ENCODE measurements around the gene PNKP.

Gene PNKP

DNA sequence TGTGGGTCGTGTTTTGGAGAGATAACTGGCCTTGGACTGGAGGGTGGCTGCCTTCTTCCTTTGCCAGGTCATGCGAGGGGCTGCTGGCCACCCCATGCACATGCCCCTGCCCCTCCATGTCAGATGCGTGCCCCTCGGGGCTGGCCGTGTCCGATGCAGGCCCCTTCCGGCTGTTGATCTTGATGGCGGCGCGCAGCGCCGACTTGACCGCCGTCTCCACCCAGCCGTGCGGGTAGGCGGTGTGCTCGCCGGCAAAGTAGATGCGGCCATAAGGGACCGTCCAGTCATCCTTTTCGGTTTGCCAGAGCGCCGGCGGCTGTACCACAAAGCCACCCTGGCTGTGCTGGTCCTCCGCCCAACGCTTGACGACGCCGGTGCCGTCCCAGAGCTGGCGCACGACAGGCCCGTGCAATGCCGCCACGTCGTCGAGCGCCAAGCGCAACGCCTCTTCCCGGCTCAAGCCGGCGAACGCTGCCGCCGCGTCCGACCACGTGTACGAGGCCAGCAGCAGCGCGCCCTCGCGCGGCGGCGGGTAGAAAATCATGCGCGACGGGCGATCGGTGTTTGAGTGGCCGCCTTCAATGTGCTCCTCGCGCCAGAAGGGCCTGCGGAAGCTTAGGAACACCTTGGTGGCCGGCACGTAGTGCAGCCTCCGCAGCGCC is 22.4 kb upstream of the PNKP start:
- no peak for DNase-seq

DNA sequence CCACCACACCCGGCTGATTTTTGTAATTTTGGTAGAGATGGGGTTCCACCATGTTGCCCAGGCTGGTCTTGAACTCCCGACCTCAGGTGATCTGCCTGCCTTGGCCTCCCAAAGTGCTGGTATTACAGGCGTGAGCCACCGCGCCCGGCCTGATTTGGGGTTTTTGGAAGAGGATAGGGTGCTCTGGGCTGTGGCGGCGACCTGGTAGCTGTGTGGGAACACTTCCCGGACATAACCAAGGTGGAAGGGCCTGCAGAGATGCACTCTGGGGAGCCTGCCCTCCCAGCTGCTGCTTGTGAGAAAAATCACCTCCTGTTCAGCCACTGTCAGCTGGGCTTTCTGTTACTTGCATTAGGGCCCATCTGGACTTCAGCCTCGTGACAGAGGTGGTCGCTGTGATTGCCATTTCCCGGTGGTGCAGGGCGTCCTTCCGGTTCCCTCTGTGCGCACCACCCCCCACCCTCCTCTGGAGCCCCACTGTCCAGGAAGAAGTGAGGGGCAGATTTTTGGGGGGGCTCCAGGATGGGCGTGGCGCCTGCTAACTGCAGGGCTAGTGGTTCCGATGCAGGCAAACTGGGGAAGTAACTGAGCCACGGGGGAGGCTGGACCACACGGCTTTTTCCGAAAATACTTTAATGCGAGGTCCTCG is 21.8 kb upstream of the PNKP start:
- no peak for DNase-seq

DNA sequence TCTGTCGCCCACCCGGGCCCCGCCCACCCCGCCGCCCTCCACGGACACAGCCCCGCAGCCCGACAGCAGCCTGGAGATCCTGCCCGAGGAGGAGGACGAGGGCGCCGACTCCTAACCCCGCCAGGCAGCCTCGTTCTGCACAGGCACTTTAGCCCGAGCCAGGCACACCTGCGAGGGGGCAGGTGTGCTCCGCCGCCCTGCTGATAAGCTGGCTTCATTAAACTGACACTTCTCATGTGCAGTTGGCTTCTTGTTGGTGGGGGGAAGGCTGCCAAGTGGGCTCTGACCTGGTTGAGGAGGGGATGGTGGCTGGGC is 21.1 kb upstream of the PNKP start:
- no peak for DNase-seq

DNA sequence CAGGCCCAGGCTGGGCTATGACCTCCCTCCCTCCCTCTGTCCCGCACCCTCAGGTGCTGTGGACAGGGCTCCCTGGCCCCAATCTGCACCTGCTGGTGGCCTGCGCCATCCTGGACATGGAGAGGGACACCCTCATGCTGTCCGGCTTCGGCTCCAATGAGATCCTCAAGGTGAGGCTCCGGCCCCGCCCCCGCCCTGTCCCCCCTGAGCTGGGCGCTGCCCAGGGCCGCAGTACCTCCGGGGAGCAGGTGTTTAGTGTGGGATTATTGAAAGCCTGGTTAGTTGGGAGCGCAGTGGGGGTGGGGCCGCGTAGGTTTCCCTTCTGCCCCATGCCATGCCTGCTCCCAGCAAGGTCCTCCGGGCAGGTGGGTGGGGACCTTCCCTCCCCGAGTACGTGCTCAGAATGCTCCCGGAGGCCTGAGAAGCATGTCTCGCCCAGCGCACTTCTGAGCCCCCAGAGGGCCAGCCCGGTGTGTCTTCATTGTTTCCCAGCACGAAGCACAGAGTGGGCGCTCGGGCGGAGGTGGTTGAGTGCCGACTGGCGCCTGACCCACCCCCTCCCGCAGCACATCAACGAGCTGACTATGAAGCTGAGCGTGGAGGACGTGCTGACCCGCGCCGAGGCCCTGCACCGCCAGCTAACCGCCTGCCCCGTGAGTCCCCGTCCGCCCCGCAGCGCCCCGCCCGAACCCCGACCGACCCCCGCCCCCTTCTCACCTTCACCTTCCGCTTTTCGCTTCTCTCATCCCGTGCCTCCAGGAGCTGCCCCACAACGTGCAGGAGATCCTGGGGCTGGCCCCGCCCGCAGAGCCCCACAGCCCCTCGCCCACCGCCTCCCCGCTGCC is 20.5 kb upstream of the PNKP start:
- no peak for DNase-seq

DNA sequence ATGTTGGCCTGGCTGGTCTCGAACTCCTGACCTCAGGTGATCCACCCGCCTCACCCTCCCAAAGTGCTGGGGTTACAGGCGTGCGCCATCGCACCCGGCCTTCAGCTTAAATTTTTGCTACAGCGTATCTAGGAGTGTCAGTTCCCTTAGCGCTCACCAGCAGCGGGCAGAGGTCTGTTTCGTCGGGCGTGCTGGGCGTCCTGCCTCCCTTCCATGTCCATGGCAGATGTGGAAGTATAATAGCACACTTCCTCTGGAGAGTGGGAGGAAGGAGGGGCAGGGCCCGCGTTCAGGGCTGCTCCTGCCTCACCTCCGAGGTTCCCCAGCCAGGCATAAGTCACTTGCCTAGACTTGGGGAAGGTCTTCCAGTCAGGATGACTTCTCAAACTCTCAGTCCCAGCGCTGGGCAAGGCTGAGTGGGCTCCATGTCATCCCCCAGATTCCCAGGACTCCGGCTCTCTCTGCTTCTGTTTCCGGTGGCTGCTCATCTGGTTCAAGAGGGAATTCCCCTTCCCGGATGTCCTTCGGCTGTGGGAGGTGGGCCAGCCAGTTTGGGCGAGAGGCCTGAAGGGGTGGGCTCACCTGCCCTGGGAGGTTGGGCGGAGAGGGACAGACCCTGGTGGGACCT is 19.8 kb upstream of the PNKP start:
- DNase-seq = no peak

DNA sequence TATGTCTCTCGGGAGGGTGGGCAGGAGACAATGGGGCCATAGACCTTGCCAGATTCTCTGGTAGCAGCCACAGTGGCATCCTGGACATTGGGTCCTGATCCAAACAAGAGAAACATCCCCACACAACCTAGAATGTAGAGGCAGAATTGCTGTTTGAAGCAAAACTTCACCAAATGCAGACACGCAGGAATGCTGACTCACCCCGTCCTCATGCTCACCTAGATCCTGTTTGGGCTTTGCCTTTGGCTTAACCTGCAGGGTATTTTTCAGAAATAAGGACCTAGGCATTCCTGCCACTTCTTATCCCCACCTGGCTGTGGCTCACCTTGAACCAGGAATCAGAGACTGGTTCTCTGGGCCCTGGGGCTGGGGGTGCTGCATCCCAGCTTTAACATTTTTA is 17.4 kb upstream of the PNKP start:
- no peak for DNase-seq

DNA sequence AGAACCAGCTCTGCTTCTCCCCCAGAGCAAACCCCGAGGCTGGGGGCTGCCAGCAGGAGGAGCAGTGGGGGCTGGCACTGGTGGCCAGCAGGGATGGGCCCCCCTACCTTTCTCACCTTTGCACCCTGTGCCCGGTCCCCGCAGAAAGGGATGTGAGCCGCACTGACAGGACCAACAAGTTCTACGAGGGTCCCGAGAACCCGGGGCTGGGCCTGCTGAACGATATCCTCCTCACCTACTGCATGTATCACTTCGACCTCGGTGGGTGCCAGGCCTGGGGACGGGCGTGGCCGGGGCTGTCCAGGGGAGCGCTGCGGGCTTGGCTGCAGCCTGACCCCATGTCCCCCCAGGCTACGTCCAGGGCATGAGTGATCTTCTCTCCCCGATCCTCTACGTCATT is 16.7 kb upstream of the PNKP start:
- no peak for DNase-seq

DNA sequence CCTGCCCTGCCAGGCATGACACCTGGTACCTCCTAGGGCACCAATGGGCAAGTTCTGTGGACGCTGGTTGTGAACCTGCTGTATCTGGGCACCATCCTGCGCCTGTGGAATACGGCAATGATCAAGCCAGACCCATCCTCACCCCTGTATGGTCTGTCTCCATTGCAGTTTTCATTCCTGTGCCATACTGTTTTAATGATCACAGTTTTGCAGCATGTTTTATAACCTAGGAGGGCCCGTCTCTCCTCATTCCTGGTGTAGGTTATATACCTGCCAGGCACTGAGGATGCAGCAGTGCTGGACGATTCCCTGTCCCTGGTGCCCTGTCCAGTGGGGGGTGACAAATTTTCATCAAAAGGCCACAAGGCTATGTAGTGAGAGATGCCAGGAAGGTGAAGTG is 15.7 kb upstream of the PNKP start:
- no peak for DNase-seq

DNA sequence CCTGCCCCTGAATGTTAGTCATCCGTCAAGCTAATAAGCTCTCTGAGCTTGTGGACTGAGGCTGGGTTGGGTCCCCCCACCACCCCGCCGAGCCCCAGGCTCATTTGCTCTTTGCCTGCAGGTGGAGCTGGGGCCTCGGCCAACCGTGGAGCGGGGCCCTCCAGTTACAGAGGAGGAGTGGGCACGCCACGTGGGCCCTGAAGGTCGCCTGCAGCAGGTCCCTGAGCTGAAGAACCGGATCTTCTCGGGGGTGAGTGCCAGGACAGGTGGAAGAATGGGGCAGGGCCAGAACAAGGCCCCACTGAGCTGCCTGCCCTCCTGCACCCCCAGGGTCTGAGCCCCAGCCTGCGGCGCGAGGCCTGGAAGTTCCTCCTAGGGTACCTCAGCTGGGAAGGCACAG is 15.3 kb upstream of the PNKP start:
- no peak for DNase-seq

DNA sequence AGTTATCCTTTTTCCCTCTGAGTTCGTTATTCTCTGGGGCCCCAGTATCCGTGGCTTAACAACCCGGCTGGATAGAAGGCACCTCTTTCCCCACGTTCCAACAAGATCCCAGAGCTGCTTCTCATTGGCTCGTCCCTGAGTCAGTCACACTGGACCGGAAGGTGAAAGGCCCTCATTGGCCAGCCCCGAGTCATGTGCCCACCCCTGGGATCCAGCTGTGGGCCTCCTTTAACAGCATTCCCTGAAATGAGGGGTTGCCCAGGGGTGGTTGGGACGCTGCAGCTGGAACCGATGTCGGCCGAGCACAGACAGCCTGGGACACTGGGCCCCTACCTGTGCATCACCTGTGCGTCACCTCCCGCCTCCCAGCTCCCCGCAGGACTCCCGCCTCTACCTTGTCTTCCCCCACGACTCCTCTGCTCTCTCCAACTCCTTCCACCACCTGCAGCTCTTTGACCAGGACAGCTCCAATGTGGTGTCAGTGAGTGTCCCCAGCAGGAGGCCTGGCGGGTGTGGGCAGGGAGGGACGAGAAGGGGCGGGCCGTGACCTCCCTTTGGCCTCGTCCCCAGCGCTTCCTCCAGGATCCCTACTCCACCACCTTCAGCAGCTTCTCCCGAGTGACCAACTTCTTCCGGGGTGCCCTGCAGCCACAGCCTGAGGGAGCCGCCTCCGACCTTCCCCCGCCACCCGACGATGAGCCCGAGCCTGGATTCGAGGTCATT is 14.5 kb upstream of the PNKP start:
- DNase-seq = no peak

DNA sequence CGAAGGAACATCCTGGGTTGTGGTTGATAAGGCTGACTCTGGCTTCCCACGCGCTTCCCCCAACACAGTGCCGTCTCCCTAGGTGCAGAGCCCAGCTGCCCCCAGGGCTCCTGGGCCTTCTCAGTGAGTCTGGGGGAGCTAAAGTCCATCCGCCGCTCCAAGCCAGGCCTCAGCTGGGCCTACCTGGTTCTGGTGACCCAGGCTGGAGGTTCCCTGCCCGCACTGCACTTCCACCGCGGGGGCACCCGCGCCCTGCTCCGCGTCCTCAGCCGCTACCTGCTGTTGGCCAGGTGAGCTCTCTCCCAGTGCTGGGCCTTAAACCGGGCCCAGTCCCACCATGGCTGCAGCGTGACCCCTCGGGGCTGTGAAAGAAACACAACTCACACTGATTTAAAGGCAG is 13.8 kb upstream of the PNKP start:
- DNase-seq = no peak

DNA sequence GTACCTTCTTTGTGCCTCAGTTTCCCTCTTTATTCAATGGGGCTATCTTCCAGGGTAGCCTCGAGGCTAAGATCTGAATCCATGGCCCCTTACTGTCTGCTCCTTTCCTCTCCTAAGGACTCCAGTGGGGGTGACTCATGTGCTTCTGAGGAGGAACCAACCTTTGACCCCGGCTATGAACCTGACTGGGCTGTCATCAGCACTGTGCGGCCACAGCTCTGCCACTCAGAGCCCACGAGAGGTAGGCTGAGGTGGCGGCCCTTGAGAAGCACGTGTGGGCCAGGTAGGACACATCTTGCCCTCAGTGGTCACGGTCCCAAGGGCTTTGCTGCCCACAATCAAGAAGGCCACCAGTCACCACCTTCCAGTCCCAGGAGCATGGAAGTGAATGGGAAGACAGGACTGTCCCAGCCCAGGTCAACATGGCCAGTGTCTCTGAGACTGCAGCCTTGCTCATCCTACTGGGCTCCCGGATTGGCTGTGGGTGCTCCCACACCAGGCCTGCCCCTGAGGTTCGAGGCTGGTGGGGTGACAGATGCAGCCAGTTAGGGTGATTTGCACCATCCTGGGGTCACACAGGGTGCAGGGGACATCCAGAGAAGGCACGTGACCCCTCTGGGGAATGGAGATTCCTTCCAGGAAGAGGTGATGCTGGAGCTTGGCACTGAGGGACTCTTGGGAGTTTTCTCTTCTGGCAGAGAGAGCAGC is 12.9 kb upstream of the PNKP start:
- DNase-seq = no peak

DNA sequence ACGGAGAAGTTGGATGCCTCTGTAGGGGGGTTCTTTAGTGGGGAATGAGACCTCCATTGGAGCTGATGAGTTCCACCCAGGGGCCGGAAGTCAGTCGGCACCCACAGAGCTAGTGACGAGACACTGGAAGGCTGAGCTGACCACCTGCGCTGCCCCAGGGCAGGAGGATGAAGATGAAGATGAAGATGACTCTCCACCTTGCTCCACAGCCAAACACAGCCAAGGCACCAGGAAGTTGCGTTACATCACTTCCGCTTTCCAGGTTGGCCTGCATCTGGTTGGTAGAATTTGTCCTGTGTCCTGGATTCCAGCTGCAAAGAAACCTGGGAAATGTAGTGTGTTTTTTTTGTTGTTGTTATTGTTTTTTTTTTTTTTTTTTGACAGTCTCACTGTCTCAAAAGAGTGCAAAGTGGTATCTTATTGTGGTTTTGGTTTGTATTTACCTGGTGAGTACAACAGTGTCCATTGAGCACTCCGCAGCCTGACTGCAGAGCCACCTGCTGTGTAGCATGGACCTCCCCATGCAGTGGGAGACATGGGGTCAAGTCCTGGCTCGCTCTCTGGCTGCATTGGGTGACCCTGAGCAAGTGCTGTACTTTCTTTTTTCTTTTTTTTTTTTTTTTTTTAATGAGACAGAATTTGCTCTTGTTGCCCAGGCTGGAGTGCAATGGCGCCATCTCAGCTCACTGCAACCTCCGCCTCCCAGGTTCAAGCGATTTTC is 12.0 kb upstream of the PNKP start:
- DNase-seq = no peak

DNA sequence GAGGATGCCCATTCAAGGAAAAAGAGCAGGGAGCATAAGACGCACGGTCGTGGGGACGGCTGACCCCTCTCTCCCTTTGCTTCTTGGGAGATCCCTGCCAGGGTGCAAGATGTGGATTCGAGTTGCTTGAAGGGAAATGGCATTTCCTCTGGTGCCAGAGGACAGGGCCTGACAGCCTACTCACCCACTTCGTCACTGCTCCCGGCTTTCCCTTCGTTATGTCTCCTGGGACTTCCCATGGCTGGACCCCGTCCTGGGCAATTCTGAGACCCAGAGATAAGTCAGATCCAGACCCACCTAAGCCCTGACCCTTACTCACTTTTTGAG is 11.3 kb upstream of the PNKP start:
- no peak for DNase-seq

DNA sequence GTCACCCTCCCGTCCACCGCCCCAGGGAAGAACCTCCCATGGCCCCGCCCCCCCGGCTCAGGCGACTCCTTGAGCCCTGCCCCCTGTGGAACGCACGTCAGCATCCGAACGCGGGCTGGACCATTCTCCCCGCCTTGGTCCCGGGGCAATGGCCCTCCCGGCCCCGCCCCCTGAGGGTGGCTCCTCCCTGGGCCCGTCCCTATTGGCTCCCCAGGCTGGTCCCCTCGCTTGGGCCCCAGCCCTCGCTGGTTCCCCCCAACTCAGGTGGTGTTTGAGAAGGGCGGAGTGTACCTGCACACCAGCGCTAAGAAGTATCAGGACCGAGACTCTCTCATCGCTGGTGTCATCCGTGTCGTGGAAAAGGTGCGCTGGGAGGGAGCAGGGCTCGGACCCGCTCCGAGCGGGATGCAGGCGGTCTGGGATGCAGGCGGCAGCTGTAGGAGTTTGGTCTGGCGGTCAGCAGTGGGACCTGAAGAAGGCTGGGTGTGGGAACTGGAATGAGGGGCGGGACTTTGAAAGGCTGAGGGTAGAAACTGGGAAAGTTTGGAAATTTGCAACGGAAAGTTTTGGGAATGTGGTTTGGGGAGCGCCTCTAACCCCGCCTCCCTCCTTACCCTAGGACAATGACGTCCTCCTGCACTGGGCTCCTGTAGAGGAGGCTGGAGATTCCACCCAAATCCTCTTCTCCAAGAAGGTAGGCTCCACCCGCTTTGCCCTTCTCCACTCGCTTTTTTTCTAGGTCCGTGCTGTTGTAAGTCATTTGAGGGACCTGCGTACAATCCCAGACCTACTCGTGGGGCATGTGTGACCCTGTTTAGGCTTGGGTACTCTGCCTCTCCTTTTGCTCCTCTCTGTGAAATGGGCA is 10.7 kb upstream of the PNKP start:
- peak; percentile 86 for DNase-seq

DNA sequence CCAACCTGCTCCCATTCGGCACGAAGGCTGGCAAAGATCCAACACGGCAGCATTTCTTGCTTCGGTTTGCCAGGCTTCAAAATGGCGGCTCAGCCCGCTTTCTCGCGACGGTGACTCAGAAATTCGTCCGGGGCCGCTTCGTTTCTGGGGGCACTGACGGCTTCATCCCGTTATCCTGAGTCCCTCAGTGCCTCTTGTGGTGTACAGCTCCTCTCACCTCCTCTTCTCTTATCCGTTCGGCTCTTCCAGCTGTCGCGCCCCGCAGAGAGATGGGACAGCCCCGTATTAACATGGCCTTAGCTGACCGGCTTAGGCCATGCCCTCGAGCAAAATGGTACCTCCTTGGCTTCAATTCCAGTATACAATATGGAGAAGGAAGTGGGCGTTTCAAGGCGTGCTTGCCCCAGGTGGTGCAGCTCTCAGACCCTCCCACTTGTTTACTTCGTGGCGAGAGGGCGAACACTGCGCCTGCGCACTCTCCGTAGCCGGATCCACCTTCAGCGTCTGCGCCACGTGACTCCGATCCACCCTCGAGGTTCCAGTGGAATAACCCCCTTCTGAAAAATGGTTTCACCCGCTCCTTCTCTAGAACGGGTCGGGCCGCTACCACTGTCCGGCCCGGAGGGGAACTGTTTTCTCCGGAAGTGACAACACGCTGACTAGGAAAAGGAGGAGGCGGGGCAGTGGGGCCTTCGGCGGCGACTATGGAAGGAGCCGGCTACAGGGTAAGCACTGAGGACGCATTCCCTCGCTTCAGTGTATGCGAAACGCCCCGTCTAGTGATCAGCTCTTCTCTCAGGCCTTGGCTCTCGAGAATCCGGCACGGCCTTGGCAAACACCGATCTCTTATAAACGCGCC is 9.9 kb upstream of the PNKP start, which contains the start of the genes AKT1S1 and TBC1D17:
TSS of gene AKT1S1 (minus strand) at position 336 of the 859 bp plus-strand sequence. CDS start 4,060 bp downstream, outside the sequence.
TSS of gene TBC1D17 (plus strand) at position 683 of the 859 bp plus-strand sequence. CDS start at position 705, 22 bp downstream.
- DNase-seq = peak; percentile 99

DNA sequence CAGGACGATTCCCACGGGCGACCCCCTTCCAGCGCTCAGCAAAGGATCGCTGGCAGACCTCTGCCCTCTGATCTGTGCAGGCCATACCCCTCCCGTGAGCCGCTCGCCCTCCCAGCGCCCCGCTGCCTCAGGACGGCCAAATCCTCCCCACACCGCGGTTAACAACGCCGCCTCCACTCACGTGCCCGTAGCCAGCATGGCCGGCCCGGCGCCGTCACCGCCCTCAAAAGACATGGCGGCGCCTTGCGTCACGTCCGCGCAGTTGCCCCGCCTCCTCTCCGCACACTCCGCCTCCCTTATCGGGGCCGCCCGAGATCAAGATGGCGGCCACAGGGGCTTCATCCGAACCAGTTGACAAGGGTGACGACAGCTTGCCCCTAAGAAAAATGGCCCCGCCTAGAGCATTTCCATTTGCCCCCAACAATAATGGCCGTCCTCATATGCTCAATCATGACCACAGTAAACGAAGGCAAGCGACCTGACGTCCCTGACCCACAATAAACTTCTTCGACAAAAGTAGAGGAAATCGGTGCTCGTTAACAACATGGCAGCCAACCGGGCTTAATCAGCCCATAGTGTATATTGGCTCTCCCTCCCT is 9.1 kb upstream of the PNKP start:
- DNase-seq = peak; percentile 98

DNA sequence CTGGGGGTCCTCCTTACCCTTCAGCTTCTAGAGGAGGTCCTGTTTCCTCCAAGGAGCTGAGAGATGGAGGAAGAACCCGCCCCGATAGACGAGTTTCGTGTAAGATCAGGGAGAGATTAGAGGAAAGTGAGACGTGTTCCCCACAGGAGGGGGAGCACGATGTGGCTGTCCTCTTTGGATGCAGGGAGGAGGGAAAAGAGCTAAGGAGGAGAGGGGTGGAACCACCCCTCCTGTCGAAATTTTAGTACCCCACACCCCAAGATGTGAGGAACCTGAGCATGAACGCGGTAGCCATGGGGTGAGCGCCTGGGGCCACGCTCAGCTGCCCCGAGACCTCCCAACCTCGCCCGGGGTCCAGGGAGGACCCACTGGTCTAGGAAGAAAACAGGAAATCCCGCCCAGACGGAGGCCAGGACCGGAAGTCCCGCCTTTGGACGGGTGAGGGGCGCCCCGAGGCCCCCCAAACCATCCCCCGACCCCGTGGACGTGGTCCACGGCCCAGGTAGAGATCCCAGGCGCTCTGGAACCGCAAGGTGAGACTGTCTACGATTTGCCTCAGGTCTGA is 8.6 kb upstream of the PNKP start:
- peak; percentile 17 for DNase-seq

DNA sequence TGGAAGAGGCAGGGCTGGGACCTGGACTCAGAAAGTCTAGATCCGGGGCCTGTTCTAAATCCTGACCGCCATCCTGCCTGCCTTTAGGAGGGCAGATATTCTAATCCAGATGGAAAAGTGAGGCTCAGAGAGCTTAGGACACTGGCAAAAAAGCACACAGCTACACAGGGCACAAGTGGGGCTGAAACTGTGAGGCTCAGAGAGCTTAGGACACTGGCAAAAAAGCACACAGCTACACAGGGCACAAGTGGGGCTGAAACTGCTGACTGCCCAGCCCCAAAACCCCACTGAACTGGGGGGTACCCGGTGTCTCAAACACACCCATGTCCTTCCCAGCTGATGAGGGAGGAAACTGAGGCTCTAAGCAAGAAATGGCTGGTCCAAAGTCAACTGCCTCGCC is 7.8 kb upstream of the PNKP start:
- no peak for DNase-seq

Measured in kidney glomerular epithelial cell (primary cell).